Stomach (tissue), 9 donors: ENCODE results near the gene CAMTA2. TPM values are rescaled to one million over a fixed set of nuclear protein-coding genes. Genes with fewer than 3 reads are reported as not detected.

Experiments used
- DNase-seq, 2 donors: peaks; one replicate each; pipeline versions ENCODE4 v3.0.0 to v3.0.0-alpha.2; 2013 to 2019
- H3K27ac ChIP-seq, 5 donors: fragments of 200-600 bp in 4 of 5; sonication (generic) in 4 of 5; one replicate each; pipeline ENCODE4 v1.5.1; 2013 to 2019; ENCODE audit warnings: mild to moderate bottlenecking in 1 of 5, moderate library complexity in 1 of 5
- H3K27me3 ChIP-seq, 3 donors: fragments of 200-600 bp; sonication (generic); one replicate each; pipeline ENCODE4 v1.5.1; 2017 to 2019; ENCODE audit warnings: mixed run types in 1 of 3
- H3K36me3 ChIP-seq, 4 donors: fragments of 200-600 bp; sonication (generic); 1 replicate in 3 of 4; 2 replicates in 1 of 4; pipeline ENCODE4 v1.5.1; 2016 to 2019
- H3K4me1 ChIP-seq, 4 donors: fragments of 200-600 bp; sonication (generic); one replicate each; pipeline ENCODE4 v1.5.1; 2016 to 2019
- H3K4me3 ChIP-seq, 4 donors: fragments of 200-600 bp; sonication (generic) in 3 of 4; one replicate each; pipeline ENCODE4 v1.5.1; 2016 to 2019; ENCODE audit warnings: mild to moderate bottlenecking in 1 of 4
- H3K9me3 ChIP-seq, 4 donors: fragments of 200-600 bp; sonication (generic); one replicate each; pipeline ENCODE4 v1.5.1; 2016 to 2019
- EP300 ChIP-seq: sonication (generic); formaldehyde crosslinking; IDR thresholded peaks from one replicate; pipeline ENCODE4 v1.6.1; 2017; ENCODE audit warnings: antibody characterized with exemption
- POLR2A ChIP-seq, 4 donors: fragments of 450-650 bp; IDR thresholded peaks; one replicate each; pipeline ENCODE4 v1.6.1; 2016; ENCODE audit warnings: antibody characterized with exemption in 4 of 4, control low read depth in 2 of 4, mild to moderate bottlenecking in 1 of 4, moderate library complexity in 1 of 4
- POLR2AphosphoS5 ChIP-seq, 3 donors: sonication (generic); formaldehyde crosslinking; IDR thresholded peaks; one replicate each; pipeline ENCODE4 v1.6.1; 2016; ENCODE audit warnings: antibody characterized with exemption in 3 of 3
- WGBS, 5 donors: extraction: QIAGEN DNeasy Blood & Tissue Kit in 3 of 5; methylation state at CpG; one replicate each; pipeline versions ENCODE4 v1.1.5 to v1.1.7; 2013 to 2018; 5-methylcytosine and 5-hydroxymethylcytosine counted together
- intact Hi-C: fragments of 100-400 bp; cut with DNase I; formaldehyde crosslinking; loops from one replicate; pipeline ENCODE4 v1.15.1; 2023; ENCODE audit warnings: low total_unique reads
- polyA plus RNA-seq, 3 donors: library from polyadenylated mRNA; stranded (reverse); fragments of 200-250 nt; gene quantifications; one replicate each; pipeline ENCODE4 v1.2.3, GENCODE V29; 2013
- total RNA-seq, 5 donors: library from RNA; depleted of rRNA; stranded (reverse); fragments of >200 nt; gene quantifications; one replicate each; pipeline versions ENCODE4 v1.1.0 to v1.2.3, GENCODE V29; 2014 to 2016
- TF ChIP-seq, protein P1 (sequence below), 7 experiments: fragments of 450-650 bp in 4 of 7; fragments of 200-600 bp in 3 of 7; sonication (generic) in 3 of 7; IDR thresholded peaks; one replicate each; pipeline ENCODE4 v1.5.1; 2016 to 2019; ENCODE audit warnings: antibody characterized with exemption in 7 of 7, control low read depth in 2 of 7, mild to moderate bottlenecking in 1 of 7
- donor health status: healthy with polysubstance abuse.
- donor health status: Bipolar disorder and iron deficiency.
- donor health status: healthy.

The CAMTA2 gene
- total and polyA plus RNA-seq, 8 donors: 8.1 to 202 (median 54.6) TPM

DNA sequence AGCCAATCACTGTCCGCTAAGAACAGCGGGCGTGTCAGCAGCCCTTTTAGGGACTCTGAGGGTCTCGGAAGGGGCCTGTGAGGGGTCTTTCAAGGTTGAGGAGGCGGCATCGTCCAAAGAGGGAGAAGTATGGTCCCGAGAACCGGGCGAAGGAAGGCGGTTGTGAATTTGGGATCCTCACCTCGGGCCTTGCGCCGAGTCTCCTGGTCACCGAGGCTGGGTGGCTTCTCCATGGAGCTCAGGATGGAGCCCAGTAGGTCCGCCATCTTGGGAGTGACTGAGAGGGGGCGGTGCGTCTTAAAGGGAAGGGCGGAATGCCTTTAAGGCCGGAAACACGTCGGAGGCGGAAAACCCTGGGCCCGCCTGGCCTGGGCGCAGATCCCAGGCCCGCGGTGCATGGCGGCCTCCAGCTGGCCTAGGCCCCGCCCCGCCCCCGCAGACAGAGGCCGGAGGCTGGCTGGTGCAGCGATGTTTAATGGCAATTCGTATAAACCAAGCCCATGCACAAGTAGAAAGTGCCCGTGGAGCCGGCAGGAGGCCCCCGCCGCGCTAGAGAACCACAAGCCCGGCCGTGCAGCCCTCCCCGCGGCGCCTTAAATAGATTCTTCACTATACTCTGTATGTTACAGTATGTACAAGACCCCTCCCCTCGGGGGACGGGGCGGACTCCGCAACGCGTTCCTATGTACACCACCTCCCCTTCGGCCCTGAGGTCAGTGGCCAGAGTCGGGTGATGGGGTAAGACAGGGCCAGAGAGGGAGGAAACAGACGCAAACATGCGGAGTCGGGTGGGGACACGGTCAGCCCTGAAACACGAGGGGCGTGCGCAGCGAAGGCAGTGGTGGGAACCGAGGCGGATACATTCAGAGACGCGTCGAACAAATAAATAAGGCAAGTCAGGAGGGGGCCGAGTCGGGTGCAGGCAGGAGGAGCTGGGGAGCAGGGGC lies 19.7 kb downstream of the CAMTA2 start, which contains the start of gene SPAG7:
SPAG7 (minus strand) TSS at position 279 of the 947 bp plus-strand sequence; CDS start at position 266, 13 bp downstream.
- TF ChIP-seq EP300: peak; percentile 9
- TF ChIP-seq POLR2AphosphoS5 (IDR thresholded peaks at IDR 0.05): peak; percentile 90 to 95 (median 93)
- TF ChIP-seq POLR2A (IDR thresholded peaks at IDR 0.05): peak in 1 of 4 donors; percentile 43
- TF ChIP-seq, protein P1, sequence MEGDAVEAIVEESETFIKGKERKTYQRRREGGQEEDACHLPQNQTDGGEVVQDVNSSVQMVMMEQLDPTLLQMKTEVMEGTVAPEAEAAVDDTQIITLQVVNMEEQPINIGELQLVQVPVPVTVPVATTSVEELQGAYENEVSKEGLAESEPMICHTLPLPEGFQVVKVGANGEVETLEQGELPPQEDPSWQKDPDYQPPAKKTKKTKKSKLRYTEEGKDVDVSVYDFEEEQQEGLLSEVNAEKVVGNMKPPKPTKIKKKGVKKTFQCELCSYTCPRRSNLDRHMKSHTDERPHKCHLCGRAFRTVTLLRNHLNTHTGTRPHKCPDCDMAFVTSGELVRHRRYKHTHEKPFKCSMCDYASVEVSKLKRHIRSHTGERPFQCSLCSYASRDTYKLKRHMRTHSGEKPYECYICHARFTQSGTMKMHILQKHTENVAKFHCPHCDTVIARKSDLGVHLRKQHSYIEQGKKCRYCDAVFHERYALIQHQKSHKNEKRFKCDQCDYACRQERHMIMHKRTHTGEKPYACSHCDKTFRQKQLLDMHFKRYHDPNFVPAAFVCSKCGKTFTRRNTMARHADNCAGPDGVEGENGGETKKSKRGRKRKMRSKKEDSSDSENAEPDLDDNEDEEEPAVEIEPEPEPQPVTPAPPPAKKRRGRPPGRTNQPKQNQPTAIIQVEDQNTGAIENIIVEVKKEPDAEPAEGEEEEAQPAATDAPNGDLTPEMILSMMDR (IDR thresholded peaks at IDR 0.05): no peak
- H3K4me1 ChIP-seq: peaks cover 28 to 47% (median 39%) of the 10 kb centered on the region in 4 donors
- H3K9me3 ChIP-seq: no peaks in the 10 kb centered on the region
- H3K27me3 ChIP-seq: no peaks in the 10 kb centered on the region
- H3K36me3 ChIP-seq: peaks cover 19 to 40% (median 38%) of the 10 kb centered on the region in 4 donors
- 0 to 1% (median 0%) methylated on average over 42 to 66 of the region's 66 CpGs for WGBS, 5 donors
- intact Hi-C loops: no loop called here
- peak within 1 kb of the TSS; percentile 64 to 74 (median 66) for H3K4me3 ChIP-seq
- peak; percentile 96 to 99 for DNase-seq
- peak within 1 kb of the TSS; percentile 93 to 97 (median 94) for H3K27ac ChIP-seq

DNA sequence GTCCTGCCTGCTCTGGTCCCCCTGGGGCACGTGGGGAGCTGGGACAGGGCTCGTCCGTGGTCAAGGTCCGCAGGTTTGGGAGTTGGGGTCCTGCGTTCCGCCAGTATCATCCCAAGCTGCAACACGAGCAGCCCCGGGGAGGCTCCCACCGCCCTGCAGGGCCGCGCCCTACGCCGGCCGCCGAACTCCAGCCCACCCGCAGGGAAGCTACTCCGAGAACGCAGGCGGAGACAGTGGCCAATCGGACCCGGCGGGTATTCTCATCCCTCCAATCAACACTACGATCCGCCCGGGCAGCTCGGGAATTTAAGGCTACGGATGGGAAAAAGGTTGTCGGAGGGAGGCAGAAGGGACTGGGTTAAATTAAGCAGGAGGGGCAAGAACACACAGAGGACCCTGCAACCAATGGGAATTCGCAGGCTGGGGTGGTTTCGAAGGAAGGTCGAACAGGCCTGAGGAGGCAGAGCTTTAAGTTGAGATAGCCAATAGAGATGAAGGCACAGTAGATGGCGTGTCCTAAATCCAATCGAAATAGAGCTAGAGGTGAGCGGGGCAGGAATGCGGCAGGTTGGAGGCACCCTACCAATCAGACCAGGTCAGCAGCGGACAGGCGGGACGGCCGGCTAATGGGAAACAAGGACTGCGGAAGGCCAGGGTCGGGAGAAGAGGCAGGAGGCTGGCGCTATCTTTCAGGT lies 20.5 kb downstream of the CAMTA2 start:
- Histone ChIP-seq H3K27ac (peak overlapping the region; percentile 93 to 97 (median 94)), H3K36me3 (peaks cover 10 to 32% (median 29%) of the 10 kb centered on the region in 4 donors), H3K9me3 (no peaks in the 10 kb centered on the region), H3K4me1 (peaks cover 28 to 46% (median 39%) of the 10 kb centered on the region in 4 donors), H3K4me3 (peak overlapping the region; percentile 64 to 74 (median 66)), H3K27me3 (no peaks in the 10 kb centered on the region)
- peak; percentile 98 to 100 for DNase-seq
- TF ChIP-seq, protein P1 (IDR thresholded peaks at IDR 0.05): no peak
- TF ChIP-seq POLR2AphosphoS5 (IDR thresholded peaks at IDR 0.05) (peak in 1 of 3 donors; percentile 45), EP300 (no peak)
- intact Hi-C loops: no loop called here
- WGBS, 5 donors: 0 to 1% (median 0%) methylated on average over 27 to 42 of the region's 42 CpGs

DNA sequence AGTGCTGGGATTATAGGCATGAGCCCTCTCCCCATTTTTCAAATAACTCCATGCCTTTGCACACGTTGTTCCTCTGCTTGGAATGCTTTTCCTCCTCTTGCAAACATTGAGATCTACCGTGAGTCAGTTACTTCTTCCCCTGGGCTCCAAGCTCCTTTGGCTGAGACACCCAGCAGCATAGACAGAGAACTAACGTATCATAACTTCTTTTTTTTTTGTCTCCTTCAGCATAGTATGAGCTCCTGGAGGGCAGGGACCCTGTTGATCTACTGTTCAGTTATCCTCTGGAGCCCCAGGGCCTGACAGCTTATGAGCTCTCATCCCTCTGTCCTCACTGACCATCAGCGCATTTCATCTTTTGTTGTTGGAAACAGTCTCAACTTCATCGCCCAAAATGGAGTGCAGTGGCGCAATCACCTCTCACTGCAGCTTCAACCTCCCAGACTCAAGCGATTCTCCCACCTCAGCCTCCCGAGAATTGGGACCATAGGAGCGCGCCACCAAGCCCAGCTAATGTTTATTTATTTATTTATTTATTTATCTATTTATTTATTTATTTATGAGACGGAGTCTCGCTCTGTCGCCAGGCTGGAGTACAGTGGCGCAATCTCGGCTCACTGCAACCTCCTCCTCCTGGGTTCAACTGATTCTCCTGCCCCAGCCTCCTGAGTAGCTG lies 22.0 kb downstream of the CAMTA2 start:
- DNase-seq: no peak
- TF ChIP-seq POLR2AphosphoS5 (IDR thresholded peaks at IDR 0.05) (no peak), EP300 (no peak), POLR2A (IDR thresholded peaks at IDR 0.05) (no peak)
- TF ChIP-seq, protein P1 (IDR thresholded peaks at IDR 0.05): no peak
- peak overlapping the region in 3 of 5 donors; percentile 93 to 97 (median 93) for H3K27ac ChIP-seq
- H3K4me3 ChIP-seq: peak overlapping the region in 1 of 4 donors; percentile 66
- peaks cover 28 to 43% (median 39%) of the 10 kb centered on the region in 4 donors for H3K4me1 ChIP-seq
- intact Hi-C loops: no loop called here
- H3K27me3 ChIP-seq: no peaks in the 10 kb centered on the region
- no peaks in the 10 kb centered on the region for H3K9me3 ChIP-seq
- H3K36me3 ChIP-seq: peaks cover 12 to 27% (median 26%) of the 10 kb centered on the region in 4 donors
- WGBS, 5 donors: 93 to 98% (median 96%) methylated on average over 15 of the region's 15 CpGs
